GM23338 (cell line): ENCODE results near the gene NT5C2.

Source experiments
- CREB1 ChIP-seq: fragments of 250-450 bp; sonication (Bioruptor Pico); IDR thresholded peaks from 2 replicates; pipeline ENCODE4 v1.5.0; 2020; ENCODE audit warnings: low read depth, mild to moderate bottlenecking, moderate library complexity
- CTCF ChIP-seq, 2 experiments: fragments of 200-600 bp in 1 of 2; sonication (generic) in 1 of 2; conservative IDR thresholded peaks; 2 replicates each; pipeline versions ENCODE4 v1.5.1 to v1.6.1; 2016 to 2017; ENCODE audit warnings: antibody characterized with exemption in 2 of 2, low read depth in 2 of 2, mild to moderate bottlenecking in 2 of 2, moderate library complexity in 1 of 2
- TF ChIP-seq, protein P1 (sequence below): IDR thresholded peaks from 2 replicates; pipeline ENCODE4 v1.6.1; 2016; ENCODE audit warnings: antibody characterized with exemption

DNA sequence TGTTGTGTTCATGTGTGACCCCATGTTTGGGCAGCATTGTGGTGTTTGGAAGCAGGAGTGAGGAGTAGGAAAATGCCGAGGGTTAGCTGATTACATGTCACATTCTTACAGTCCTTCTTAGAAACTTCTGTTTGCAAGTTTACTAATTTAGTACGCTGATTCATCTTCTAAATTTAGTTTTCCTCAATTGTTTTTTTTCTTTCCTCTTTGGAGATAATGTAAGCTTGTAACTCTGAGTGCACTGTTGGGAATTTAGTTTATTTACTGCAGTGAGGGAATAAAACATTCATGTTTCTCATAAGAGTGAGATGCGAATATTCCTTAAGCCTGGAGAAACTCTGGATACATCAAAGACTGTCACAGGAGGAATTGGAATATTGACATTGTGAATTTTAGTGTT lies 135.0 kb downstream of the NT5C2 start:
- no peak for TF ChIP-seq CREB1 (CRISPR knock-in tag)
- TF ChIP-seq CTCF (conservative IDR thresholded peaks at IDR 0.05; ENCODE audit: low read depth in 2 of 2), result no peak
- TF ChIP-seq, protein P1, sequence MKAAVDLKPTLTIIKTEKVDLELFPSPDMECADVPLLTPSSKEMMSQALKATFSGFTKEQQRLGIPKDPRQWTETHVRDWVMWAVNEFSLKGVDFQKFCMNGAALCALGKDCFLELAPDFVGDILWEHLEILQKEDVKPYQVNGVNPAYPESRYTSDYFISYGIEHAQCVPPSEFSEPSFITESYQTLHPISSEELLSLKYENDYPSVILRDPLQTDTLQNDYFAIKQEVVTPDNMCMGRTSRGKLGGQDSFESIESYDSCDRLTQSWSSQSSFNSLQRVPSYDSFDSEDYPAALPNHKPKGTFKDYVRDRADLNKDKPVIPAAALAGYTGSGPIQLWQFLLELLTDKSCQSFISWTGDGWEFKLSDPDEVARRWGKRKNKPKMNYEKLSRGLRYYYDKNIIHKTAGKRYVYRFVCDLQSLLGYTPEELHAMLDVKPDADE, result no peak
